ENCODE measurements around the gene ARHGAP33. TPM values are rescaled to one million over a fixed set of nuclear protein-coding genes. Genes with fewer than 3 reads are reported as not detected.

The ARHGAP33 gene
- total RNA-seq = 10 to 100 TPM; 19.7 to 38.5 (median 22.8) TPM
- total RNA-seq (2013) = 3.1 TPM
- total RNA-seq = 0.95 to 11.2 (median 6.2) reads per million in 29 experiments

- Histone ChIP-seq H3K27ac (ENCODE audit: low read length) (no peak within 1 kb of the TSS), H3K9me3 (no peaks in the 10 kb centered on the region), H3K27me3 (replicated peaks in 1 of 2; ENCODE audit: control insufficient read depth in 2 of 2, extremely low read depth in 1 of 2, insufficient read depth in 2 of 2, low read length in 1 of 2) (no peaks in the 10 kb centered on the region), H3K4me3 (ENCODE audit: control insufficient read depth in 1 of 2, extremely low read depth in 1 of 2, low read length in 1 of 2) (peak within 1 kb of the TSS in 1 of 2 donors; percentile 62), H3K4me1 (ENCODE audit: control insufficient read depth in 1 of 2, extremely low read depth in 1 of 2, insufficient read depth in 2 of 2, low read length in 2 of 2) (peaks cover 4 to 19% of the 10 kb centered on the region in 2 experiments), H3K36me3 (ENCODE audit: control insufficient read depth in 2 of 2, extremely low read depth in 1 of 2, insufficient read depth in 1 of 2, low read length in 1 of 2) (peaks cover 0 to 3% of the 10 kb centered on the region in 2 donors)
- peak; percentile 94 to 100 (median 98) for DNase-seq
- Mint-ChIP-seq H3K4me3 (peak within 1 kb of the TSS; percentile 78 to 88 (median 80)), H3K27ac (peak within 1 kb of the TSS in 1 of 2 donors; percentile 64), H3K9me3 (no peaks in the 10 kb centered on the region), H3K27me3 (no peaks in the 10 kb centered on the region), H3K36me3 (peaks cover 4% of the 10 kb centered on the region), H3K4me1 (peaks cover 6 to 20% (median 20%) of the 10 kb centered on the region in 3 donors)
- WGBS (ENCODE audit: insufficient coverage) = under 1% methylated on average over 68 of the region's 82 CpGs
- ChIA-PET CTCF (no interaction called here), POLR2A (no interaction called here)
- ATAC-seq (replicated peaks in 1 of 4) = peak; percentile 96 to 99 (median 98)
Observed at GRCh38 chr19:35775298-35776101, at the start of gene ARHGAP33. Gene ARHGAP33 (plus strand): TSS chr19:35775564. CDS start chr19:35775659, 95 bp downstream.

GRCh38 chr19:35727053-35727955, 48.1 kb upstream of the ARHGAP33 start:
- peaks cover 47 to 99% of the 10 kb centered on the region in 2 donors for H3K36me3 ChIP-seq (ENCODE audit: control insufficient read depth in 2 of 2, extremely low read depth in 1 of 2, insufficient read depth in 1 of 2, low read length in 1 of 2)
- POLR2A ChIA-PET = interaction anchor here in 1 of 2 donors (0.7 kb wide), 1 partner anchor 127 kb away, joined by 8 read pairs; no protein-coding TSS in a partner anchor
- CTCF ChIA-PET = interaction anchor here in 1 of 2 donors (0.7 kb wide), 1 partner anchor 125 kb away, joined by 3 read pairs; the partner anchor contains the start of gene NPHS1
- H3K27ac ChIP-seq (ENCODE audit: low read length) = no peak overlapping the region
- no peak overlapping the region for H3K4me3 Mint-ChIP-seq
- H3K4me1 ChIP-seq (ENCODE audit: control insufficient read depth in 1 of 2, extremely low read depth in 1 of 2, insufficient read depth in 2 of 2, low read length in 2 of 2) = no peaks in the 10 kb centered on the region
- H3K4me3 ChIP-seq (ENCODE audit: control insufficient read depth in 1 of 2, extremely low read depth in 1 of 2, low read length in 1 of 2) = no peak overlapping the region
- H3K9me3 Mint-ChIP-seq = no peaks in the 10 kb centered on the region
- H3K36me3 Mint-ChIP-seq = peaks cover 64% of the 10 kb centered on the region
- H3K4me1 Mint-ChIP-seq = peaks cover 0 to 18% (median 5%) of the 10 kb centered on the region in 3 donors
- 98% methylated on average over 17 of the region's 25 CpGs for WGBS (ENCODE audit: insufficient coverage)
- H3K27me3 Mint-ChIP-seq = no peaks in the 10 kb centered on the region
- ATAC-seq (replicated peaks in 1 of 4) (no peak), DNase-seq (no peak)
- no peaks in the 10 kb centered on the region for H3K27me3 ChIP-seq (replicated peaks in 1 of 2; ENCODE audit: control insufficient read depth in 2 of 2, extremely low read depth in 1 of 2, insufficient read depth in 2 of 2, low read length in 1 of 2)
- H3K9me3 ChIP-seq = no peaks in the 10 kb centered on the region
- no peak overlapping the region for H3K27ac Mint-ChIP-seq

GRCh38 chr19:35727956-35728706, 47.2 kb upstream of the ARHGAP33 start:
- Mint-ChIP-seq H3K4me1 (peaks cover 0 to 18% (median 2%) of the 10 kb centered on the region in 3 donors), H3K4me3 (no peak overlapping the region), H3K27me3 (no peaks in the 10 kb centered on the region), H3K27ac (no peak overlapping the region), H3K36me3 (peaks cover 60% of the 10 kb centered on the region), H3K9me3 (no peaks in the 10 kb centered on the region)
- CTCF ChIA-PET = interaction anchor here in 1 of 2 donors (0.7 kb wide), 1 partner anchor 124 kb away, joined by 3 read pairs; the partner anchor contains the start of gene NPHS1
- WGBS (ENCODE audit: insufficient coverage) = 97% methylated on average over 17 of the region's 19 CpGs
- POLR2A ChIA-PET = no interaction called here
- ATAC-seq (replicated peaks in 1 of 4) (no peak), DNase-seq (no peak)
- Histone ChIP-seq H3K27me3 (replicated peaks in 1 of 2; ENCODE audit: control insufficient read depth in 2 of 2, extremely low read depth in 1 of 2, insufficient read depth in 2 of 2, low read length in 1 of 2) (no peaks in the 10 kb centered on the region), H3K27ac (ENCODE audit: low read length) (no peak overlapping the region), H3K4me1 (ENCODE audit: control insufficient read depth in 1 of 2, extremely low read depth in 1 of 2, insufficient read depth in 2 of 2, low read length in 2 of 2) (no peaks in the 10 kb centered on the region), H3K36me3 (ENCODE audit: control insufficient read depth in 2 of 2, extremely low read depth in 1 of 2, insufficient read depth in 1 of 2, low read length in 1 of 2) (peaks cover 41 to 98% of the 10 kb centered on the region in 2 donors), H3K9me3 (no peaks in the 10 kb centered on the region), H3K4me3 (ENCODE audit: control insufficient read depth in 1 of 2, extremely low read depth in 1 of 2, low read length in 1 of 2) (no peak overlapping the region)

- H3K9me3 Mint-ChIP-seq = no peaks in the 10 kb centered on the region
- H3K36me3 Mint-ChIP-seq = peaks cover 58% of the 10 kb centered on the region
- H3K4me1 Mint-ChIP-seq = peaks cover 1 to 21% (median 4%) of the 10 kb centered on the region in 3 donors
- Histone ChIP-seq H3K27ac (ENCODE audit: low read length) (no peak overlapping the region), H3K4me3 (ENCODE audit: control insufficient read depth in 1 of 2, extremely low read depth in 1 of 2, low read length in 1 of 2) (no peak overlapping the region), H3K9me3 (no peaks in the 10 kb centered on the region), H3K27me3 (replicated peaks in 1 of 2; ENCODE audit: control insufficient read depth in 2 of 2, extremely low read depth in 1 of 2, insufficient read depth in 2 of 2, low read length in 1 of 2) (no peaks in the 10 kb centered on the region), H3K4me1 (ENCODE audit: control insufficient read depth in 1 of 2, extremely low read depth in 1 of 2, insufficient read depth in 2 of 2, low read length in 2 of 2) (no peaks in the 10 kb centered on the region), H3K36me3 (ENCODE audit: control insufficient read depth in 2 of 2, extremely low read depth in 1 of 2, insufficient read depth in 1 of 2, low read length in 1 of 2) (peaks cover 40 to 98% of the 10 kb centered on the region in 2 donors)
- H3K4me3 Mint-ChIP-seq = no peak overlapping the region
- ChIA-PET CTCF (no interaction called here), POLR2A (no interaction called here)
- 97% methylated on average over 14 of the region's 18 CpGs for WGBS (ENCODE audit: insufficient coverage)
- no peak for ATAC-seq (replicated peaks in 1 of 4)
- no peak for DNase-seq
- H3K27me3 Mint-ChIP-seq = no peaks in the 10 kb centered on the region
- no peak overlapping the region for H3K27ac Mint-ChIP-seq
Observed at GRCh38 chr19:35729021-35729420, 46.3 kb upstream of the ARHGAP33 start.

- 98% methylated on average over 10 of the region's 11 CpGs for WGBS (ENCODE audit: insufficient coverage)
- no peak for ATAC-seq (replicated peaks in 1 of 4)
- H3K27me3 Mint-ChIP-seq = no peaks in the 10 kb centered on the region
- Histone ChIP-seq H3K27me3 (replicated peaks in 1 of 2; ENCODE audit: control insufficient read depth in 2 of 2, extremely low read depth in 1 of 2, insufficient read depth in 2 of 2, low read length in 1 of 2) (no peaks in the 10 kb centered on the region), H3K4me1 (ENCODE audit: control insufficient read depth in 1 of 2, extremely low read depth in 1 of 2, insufficient read depth in 2 of 2, low read length in 2 of 2) (no peaks in the 10 kb centered on the region), H3K27ac (ENCODE audit: low read length) (no peak overlapping the region), H3K9me3 (no peaks in the 10 kb centered on the region), H3K4me3 (ENCODE audit: control insufficient read depth in 1 of 2, extremely low read depth in 1 of 2, low read length in 1 of 2) (no peak overlapping the region), H3K36me3 (ENCODE audit: control insufficient read depth in 2 of 2, extremely low read depth in 1 of 2, insufficient read depth in 1 of 2, low read length in 1 of 2) (peaks cover 33 to 97% of the 10 kb centered on the region in 2 donors)
- H3K9me3 Mint-ChIP-seq = no peaks in the 10 kb centered on the region
- ChIA-PET CTCF (no interaction called here), POLR2A (no interaction called here)
- no peak for DNase-seq
- peaks cover 65% of the 10 kb centered on the region for H3K36me3 Mint-ChIP-seq
- peaks cover 6 to 26% (median 8%) of the 10 kb centered on the region in 3 donors for H3K4me1 Mint-ChIP-seq
- no peak overlapping the region for H3K27ac Mint-ChIP-seq
- H3K4me3 Mint-ChIP-seq = no peak overlapping the region
Observed at GRCh38 chr19:35729763-35730162, 45.6 kb upstream of the ARHGAP33 start.
